ENCODE results near the gene SCGB1D1. TPM values are rescaled to one million over a fixed set of nuclear protein-coding genes. Genes with fewer than 3 reads are reported as not detected.

SCGB1D1 gene
- total RNA-seq, 4 donors from 2014 or later: not detected

DNA sequence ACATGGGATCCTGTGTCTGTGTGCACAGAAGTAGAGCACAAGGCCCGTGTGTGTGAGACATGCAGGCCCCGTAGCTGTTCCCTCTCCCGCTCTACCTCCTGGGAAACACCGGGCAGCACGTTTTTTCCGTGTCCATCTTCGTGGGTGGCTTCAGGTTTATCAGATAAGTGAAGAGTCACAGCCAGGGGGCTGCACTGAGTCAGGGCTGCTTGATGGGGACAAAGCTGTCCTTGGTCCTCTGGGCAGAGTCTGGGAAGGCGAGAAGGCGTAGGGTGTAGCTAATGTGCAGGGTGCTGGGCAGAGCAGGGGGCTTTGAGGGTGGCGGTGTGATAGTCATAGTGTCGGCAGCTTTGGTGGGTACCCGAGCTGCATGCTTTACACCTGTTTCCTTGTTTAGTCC lies 42.5 kb upstream of the SCGB1D1 start:
- Histone ChIP-seq H3K4me1 (peaks cover 0 to 10% of the 10 kb centered on the region in 2 donors), H3K27me3 (no peaks in the 10 kb centered on the region), H3K4me3 (replicated peaks in 1 of 3) (no peak overlapping the region), H3K27ac (no peak overlapping the region), H3K9me3 (no peaks in the 10 kb centered on the region), H3K36me3 (peaks cover 17 to 38% of the 10 kb centered on the region in 2 donors)
- 92 to 95% methylated on average over 12 of the region's 12 CpGs for WGBS, 2 donors
- intact Hi-C loops (cut with DNase I): no loop called here
- DNase-seq: no peak
- TF ChIP-seq, protein P1, sequence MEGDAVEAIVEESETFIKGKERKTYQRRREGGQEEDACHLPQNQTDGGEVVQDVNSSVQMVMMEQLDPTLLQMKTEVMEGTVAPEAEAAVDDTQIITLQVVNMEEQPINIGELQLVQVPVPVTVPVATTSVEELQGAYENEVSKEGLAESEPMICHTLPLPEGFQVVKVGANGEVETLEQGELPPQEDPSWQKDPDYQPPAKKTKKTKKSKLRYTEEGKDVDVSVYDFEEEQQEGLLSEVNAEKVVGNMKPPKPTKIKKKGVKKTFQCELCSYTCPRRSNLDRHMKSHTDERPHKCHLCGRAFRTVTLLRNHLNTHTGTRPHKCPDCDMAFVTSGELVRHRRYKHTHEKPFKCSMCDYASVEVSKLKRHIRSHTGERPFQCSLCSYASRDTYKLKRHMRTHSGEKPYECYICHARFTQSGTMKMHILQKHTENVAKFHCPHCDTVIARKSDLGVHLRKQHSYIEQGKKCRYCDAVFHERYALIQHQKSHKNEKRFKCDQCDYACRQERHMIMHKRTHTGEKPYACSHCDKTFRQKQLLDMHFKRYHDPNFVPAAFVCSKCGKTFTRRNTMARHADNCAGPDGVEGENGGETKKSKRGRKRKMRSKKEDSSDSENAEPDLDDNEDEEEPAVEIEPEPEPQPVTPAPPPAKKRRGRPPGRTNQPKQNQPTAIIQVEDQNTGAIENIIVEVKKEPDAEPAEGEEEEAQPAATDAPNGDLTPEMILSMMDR (IDR thresholded peaks at IDR 0.05): no peak
- no peak for TF ChIP-seq POLR2A (IDR thresholded peaks at IDR 0.05)

GRCh38 chr11:62148271-62148980 lies 41.6 kb upstream of the SCGB1D1 start:
- 88 to 93% methylated on average over 10 of the region's 10 CpGs for WGBS, 2 donors
- peaks cover 17 to 39% of the 10 kb centered on the region in 2 donors for H3K36me3 ChIP-seq
- H3K27ac ChIP-seq: no peak overlapping the region
- no peak for DNase-seq
- no peaks in the 10 kb centered on the region for H3K27me3 ChIP-seq
- TF ChIP-seq, protein P1 (IDR thresholded peaks at IDR 0.05): no peak
- TF ChIP-seq POLR2A (IDR thresholded peaks at IDR 0.05): no peak
- H3K4me1 ChIP-seq: peaks cover 0 to 2% of the 10 kb centered on the region in 2 donors
- H3K4me3 ChIP-seq (replicated peaks in 1 of 3): no peak overlapping the region
- H3K9me3 ChIP-seq: no peaks in the 10 kb centered on the region
- intact Hi-C loops (cut with DNase I): no loop called here

DNA sequence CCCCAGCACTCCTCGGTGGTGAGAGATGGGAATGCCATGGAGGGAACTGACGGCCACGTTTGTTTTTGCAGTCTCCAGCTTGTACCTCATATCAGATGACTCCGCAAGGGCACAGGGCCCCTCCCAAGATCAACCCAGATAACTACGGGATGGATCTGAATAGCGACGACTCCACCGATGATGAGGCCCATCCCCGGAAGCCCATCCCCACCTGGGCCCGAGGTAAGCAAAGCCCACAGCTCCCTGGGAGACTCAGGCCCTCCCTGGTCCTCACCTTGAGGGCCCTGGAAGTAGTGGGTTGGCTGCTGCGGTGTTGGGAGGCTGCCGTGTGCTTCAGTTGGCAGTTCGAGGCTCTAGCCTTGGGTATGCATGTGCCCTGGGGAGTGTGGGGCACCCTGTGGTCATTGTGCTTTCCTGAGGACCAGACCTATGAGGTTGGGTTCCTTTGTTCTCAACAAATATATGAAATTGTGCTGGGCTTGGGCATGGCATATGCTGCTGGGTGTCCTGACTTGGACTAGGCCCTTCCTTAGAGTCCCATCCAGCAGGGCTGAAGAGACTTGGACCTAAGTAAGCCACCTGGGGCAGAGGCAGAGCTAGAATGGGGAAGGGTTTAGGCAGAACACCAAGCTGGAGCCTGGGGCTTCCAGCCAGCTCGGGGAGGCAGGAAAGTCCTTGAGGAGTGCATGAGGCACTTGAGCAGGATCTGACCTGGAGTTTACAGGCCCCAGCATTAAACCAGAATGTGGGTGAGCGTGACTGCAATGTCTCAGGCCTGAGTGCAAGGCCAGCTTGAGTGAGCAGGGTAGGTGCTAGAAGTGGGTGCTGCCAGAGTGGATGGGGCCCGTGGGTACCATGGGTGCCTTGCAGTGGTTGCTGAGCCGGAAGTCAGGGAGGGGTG lies 39.8 kb upstream of the SCGB1D1 start:
- peak; percentile 74 to 82 for DNase-seq
- Histone ChIP-seq H3K4me1 (peaks cover 0 to 2% of the 10 kb centered on the region in 2 donors), H3K9me3 (no peaks in the 10 kb centered on the region), H3K27me3 (no peaks in the 10 kb centered on the region), H3K27ac (peak overlapping the region in 2 of 3 donors; percentile 14 to 51), H3K4me3 (replicated peaks in 1 of 3) (no peak overlapping the region), H3K36me3 (peaks cover 13 to 31% of the 10 kb centered on the region in 2 donors)
- WGBS, 2 donors: 76 to 83% methylated on average over 15 of the region's 17 CpGs
- intact Hi-C loops (cut with DNase I): no loop called here
- TF ChIP-seq, protein P1 (IDR thresholded peaks at IDR 0.05): no peak
- no peak for TF ChIP-seq POLR2A (IDR thresholded peaks at IDR 0.05)

DNA sequence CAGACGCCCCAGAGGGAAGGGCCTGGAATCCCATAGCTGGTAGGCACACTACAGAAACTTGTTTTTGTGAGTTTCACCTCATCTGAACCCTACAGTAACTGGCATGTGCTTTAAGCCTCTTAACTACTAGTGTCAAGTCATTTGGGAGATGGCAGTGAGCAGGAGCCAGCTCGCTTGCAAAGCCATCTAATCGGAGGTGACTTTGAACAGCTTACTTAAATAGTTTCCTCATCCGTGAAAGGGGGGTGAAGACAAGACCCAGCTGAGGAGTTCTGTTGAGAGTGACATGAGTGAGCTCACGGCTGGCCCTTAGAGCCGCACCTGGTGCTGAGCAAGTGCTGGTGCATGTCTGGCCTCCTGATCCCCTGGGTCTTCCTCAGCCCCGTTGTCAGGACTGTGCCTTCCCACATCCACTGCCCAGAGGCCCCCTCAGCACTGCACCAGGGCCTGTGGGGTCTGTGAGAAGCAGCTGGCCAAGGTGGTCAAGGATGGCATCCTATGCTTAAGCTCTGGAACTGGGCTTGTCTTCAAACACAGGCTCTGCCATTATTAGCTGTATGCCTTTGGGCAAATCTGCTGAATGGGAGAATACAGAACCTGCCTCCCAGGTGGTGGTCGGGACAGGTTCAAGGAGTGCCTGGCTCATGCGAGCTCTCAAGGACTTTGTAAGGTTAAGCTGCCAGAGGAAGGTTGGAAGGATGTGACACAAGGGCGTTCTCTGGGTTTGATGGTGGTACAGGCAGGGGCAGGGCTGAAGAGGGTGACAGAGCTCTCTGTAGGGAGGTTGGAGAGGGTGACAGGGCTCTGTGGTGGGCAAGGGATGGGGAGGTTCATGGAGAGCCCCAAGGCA lies 38.9 kb upstream of the SCGB1D1 start:
- Histone ChIP-seq H3K27me3 (no peaks in the 10 kb centered on the region), H3K4me1 (peaks cover 0 to 2% of the 10 kb centered on the region in 2 donors), H3K4me3 (replicated peaks in 1 of 3) (no peak overlapping the region), H3K27ac (peak overlapping the region in 1 of 3 donors; percentile 51), H3K36me3 (peaks cover 7 to 23% of the 10 kb centered on the region in 2 donors), H3K9me3 (no peaks in the 10 kb centered on the region)
- no peak for DNase-seq
- 63 to 72% methylated on average over 10 of the region's 10 CpGs for WGBS, 2 donors
- intact Hi-C loops (cut with DNase I): no loop called here
- TF ChIP-seq, protein P1 (IDR thresholded peaks at IDR 0.05): no peak
- no peak for TF ChIP-seq POLR2A (IDR thresholded peaks at IDR 0.05)
